Type B pancreatic cell (in vitro differentiated cells): ENCODE data around the gene ZMYND8. TPM values are rescaled to one million over a fixed set of nuclear protein-coding genes. Genes with fewer than 3 reads are reported as not detected.
A peak's percentile ranks its signal among the peaks of the same experiment; 100 is the strongest.
"Not testable (repeated sequence)": the region's sequence is repeated elsewhere in the genome, so short reads cannot be mapped to it uniquely, and the experiment has no call there.

ENCODE experiments used
- DNase-seq: peaks from one replicate; pipeline ENCODE4 v3.0.0; 2021; ENCODE audit warnings: mixed read lengths; ENCODE audit not compliant: unreplicated experiment; ENCODE audit errors: extremely low spot score
- H3K27ac Mint-ChIP-seq: 2 replicates; pipeline ENCODE4 v1.8.0; 2021; ENCODE audit warnings: mild to moderate bottlenecking, mixed read lengths
- H3K27me3 Mint-ChIP-seq: 2 replicates; pipeline ENCODE4 v1.8.0; 2021; ENCODE audit warnings: mixed read lengths
- H3K36me3 Mint-ChIP-seq: 2 replicates; pipeline ENCODE4 v1.8.0; 2021; ENCODE audit warnings: mixed read lengths
- H3K4me1 Mint-ChIP-seq: one replicate; pipeline ENCODE4 v1.8.0; 2021; ENCODE audit warnings: mixed read lengths; ENCODE audit not compliant: unreplicated experiment
- H3K4me3 Mint-ChIP-seq: 2 replicates; pipeline ENCODE4 v1.8.0; 2021; ENCODE audit warnings: mild to moderate bottlenecking, mixed read lengths
- H3K9me3 Mint-ChIP-seq: 2 replicates; pipeline ENCODE4 v1.8.0; 2021; ENCODE audit warnings: mixed read lengths
- CTCF ChIP-seq: fragments of 200-600 bp; sonication (generic); conservative IDR thresholded peaks from 2 replicates; pipeline ENCODE4 v1.5.0; 2021; ENCODE audit warnings: antibody characterized with exemption, mild to moderate bottlenecking
- total RNA-seq: library from RNA; stranded (reverse); gene quantifications from 2 replicates; pipeline ENCODE4 v1.2.1, GENCODE V29; 2021; ENCODE audit warnings: low replicate concordance

The ZMYND8 gene
- total RNA-seq, 1 donor from 2014 or later, result 58.9 TPM

GRCh38 chr20:47392721-47393073 lies 36.2 kb upstream of the ZMYND8 start:
- DNase-seq, result no peak
- Mint-ChIP-seq H3K36me3 (no peaks in the 10 kb centered on the region), H3K27me3 (no peaks in the 10 kb centered on the region), H3K27ac (peak overlapping the region; percentile 81), H3K4me1 (no peaks in the 10 kb centered on the region), H3K9me3 (peaks cover 5% of the 10 kb centered on the region), H3K4me3 (no peak overlapping the region)
- no peak for TF ChIP-seq CTCF

- H3K9me3 Mint-ChIP-seq, result peaks cover 5% of the 10 kb centered on the region
- H3K27ac Mint-ChIP-seq, result peak overlapping the region; percentile 81
- no peak for DNase-seq
- H3K27me3 Mint-ChIP-seq, result no peaks in the 10 kb centered on the region
- H3K36me3 Mint-ChIP-seq, result no peaks in the 10 kb centered on the region
- H3K4me3 Mint-ChIP-seq, result no peak overlapping the region
- no peaks in the 10 kb centered on the region for H3K4me1 Mint-ChIP-seq
- TF ChIP-seq CTCF, result no peak
Observed at GRCh38 chr20:47392015-47392720, 35.7 kb upstream of the ZMYND8 start.

GRCh38 chr20:47391276-47392010 lies 34.9 kb upstream of the ZMYND8 start:
- Mint-ChIP-seq H3K27me3 (no peaks in the 10 kb centered on the region), H3K9me3 (peaks cover 5% of the 10 kb centered on the region), H3K4me3 (no peak overlapping the region), H3K36me3 (no peaks in the 10 kb centered on the region), H3K27ac (peak overlapping the region; percentile 81), H3K4me1 (no peaks in the 10 kb centered on the region)
- no peak for TF ChIP-seq CTCF
- DNase-seq, result no peak

GRCh38 chr20:47389867-47390347 lies 33.4 kb upstream of the ZMYND8 start:
- Mint-ChIP-seq H3K36me3 (no peaks in the 10 kb centered on the region), H3K27ac (no peak overlapping the region), H3K9me3 (peaks cover 5% of the 10 kb centered on the region), H3K4me1 (no peaks in the 10 kb centered on the region), H3K4me3 (no peak overlapping the region), H3K27me3 (no peaks in the 10 kb centered on the region)
- TF ChIP-seq CTCF, result no peak
- DNase-seq, result no peak

- H3K27ac Mint-ChIP-seq, H3K4me3 Mint-ChIP-seq, DNase-seq, H3K9me3 Mint-ChIP-seq, H3K36me3 Mint-ChIP-seq, H3K4me1 Mint-ChIP-seq, H3K27me3 Mint-ChIP-seq: not testable (repeated sequence)
Observed at GRCh38 chr20:47385968-47386367, 29.5 kb upstream of the ZMYND8 start.

GRCh38 chr20:47382746-47383415 lies 26.4 kb upstream of the ZMYND8 start:
- H3K4me3 Mint-ChIP-seq, result no peak overlapping the region
- H3K9me3 Mint-ChIP-seq, result no peaks in the 10 kb centered on the region
- H3K27ac Mint-ChIP-seq, result no peak overlapping the region
- H3K36me3 Mint-ChIP-seq, result no peaks in the 10 kb centered on the region
- peaks cover 12% of the 10 kb centered on the region for H3K4me1 Mint-ChIP-seq
- DNase-seq, result no peak
- no peaks in the 10 kb centered on the region for H3K27me3 Mint-ChIP-seq
- no peak for TF ChIP-seq CTCF
